H9 (cell line): ENCODE data around the gene ZER1. TPM values are rescaled to one million over a fixed set of nuclear protein-coding genes. Genes with fewer than 3 reads are reported as not detected.

Experiments
- DNase-seq: peaks from one replicate; pipeline ENCODE4 v3.0.0-alpha.2; 2017
- H2AFZ ChIP-seq: one replicate; pipeline ENCODE4 v1.6.1; 2013; ENCODE audit warnings: mild to moderate bottlenecking, low read length, control low read depth, moderate library complexity
- H2AK5ac ChIP-seq: 2 replicates; pipeline ENCODE4 v1.6.1; 2013; ENCODE audit warnings: low read length, control low read depth, mixed read lengths; ENCODE audit not compliant: insufficient read length
- H2BK120ac ChIP-seq: one replicate; pipeline ENCODE4 v1.6.1; 2013; ENCODE audit warnings: low read depth, mild to moderate bottlenecking, low read length, control low read depth, inconsistent platforms; ENCODE audit not compliant: poor library complexity, severe bottlenecking
- H2BK12ac ChIP-seq: 2 replicates; pipeline ENCODE4 v1.6.1; 2013; ENCODE audit warnings: low read length, control low read depth, mixed read lengths, low read depth; ENCODE audit not compliant: insufficient read length
- H2BK15ac ChIP-seq: 2 replicates; pipeline ENCODE4 v1.6.1; 2013; ENCODE audit warnings: low read depth, low read length, control low read depth
- H2BK20ac ChIP-seq: one replicate; pipeline ENCODE4 v1.6.1; 2013; ENCODE audit warnings: low read depth, mild to moderate bottlenecking, low read length, control low read depth, inconsistent platforms; ENCODE audit not compliant: poor library complexity, severe bottlenecking
- H2BK5ac ChIP-seq: 2 replicates; pipeline ENCODE4 v1.6.1; 2013; ENCODE audit warnings: low read length, control low read depth, mixed read lengths; ENCODE audit not compliant: insufficient read length
- H3K14ac ChIP-seq: 2 replicates; pipeline ENCODE4 v1.6.1; 2013; ENCODE audit warnings: low read length, control low read depth; ENCODE audit not compliant: insufficient read depth
- H3K18ac ChIP-seq: 2 replicates; pipeline ENCODE4 v1.6.1; 2013; ENCODE audit warnings: low read depth, mild to moderate bottlenecking, mixed read lengths, low read length, control low read depth; ENCODE audit not compliant: insufficient read length
- H3K23ac ChIP-seq: 2 replicates; pipeline ENCODE4 v1.6.1; 2013; ENCODE audit warnings: low read length, control low read depth, mixed read lengths, low read depth; ENCODE audit not compliant: insufficient read length
- H3K23me2 ChIP-seq: 2 replicates; pipeline ENCODE4 v1.6.1; 2013; ENCODE audit warnings: low read depth, mild to moderate bottlenecking, mixed read lengths, low read length, control low read depth; ENCODE audit not compliant: insufficient read length, poor library complexity, severe bottlenecking
- H3K27ac ChIP-seq: 2 replicates; pipeline ENCODE4 v1.5.1; 2013; ENCODE audit warnings: low read length, control low read depth, mixed read lengths, low read depth; ENCODE audit not compliant: insufficient read length
- H3K27me3 ChIP-seq: 2 replicates; pipeline ENCODE4 v1.6.1; 2013; ENCODE audit warnings: low read length, control low read depth, inconsistent platforms; ENCODE audit not compliant: insufficient read depth
- H3K4ac ChIP-seq: 2 replicates; pipeline ENCODE4 v1.6.1; 2013; ENCODE audit warnings: low read depth, mild to moderate bottlenecking, control low read depth, inconsistent platforms, low read length, moderate library complexity
- H3K4me1 ChIP-seq: 2 replicates; pipeline ENCODE4 v1.6.1; 2013; ENCODE audit warnings: low read length, control low read depth, inconsistent platforms; ENCODE audit not compliant: insufficient read depth
- H3K4me2 ChIP-seq: 2 replicates; pipeline ENCODE4 v1.6.1; 2013; ENCODE audit warnings: low read length, control low read depth, mixed read lengths; ENCODE audit not compliant: insufficient read length, insufficient read depth
- H3K56ac ChIP-seq: 2 replicates; pipeline ENCODE4 v1.6.1; 2013; ENCODE audit warnings: low read depth, mild to moderate bottlenecking, mixed read lengths, low read length, control low read depth; ENCODE audit not compliant: insufficient read length
- H3K79me1 ChIP-seq: 2 replicates; pipeline ENCODE4 v1.6.1; 2013; ENCODE audit warnings: low read depth, mild to moderate bottlenecking, moderate library complexity, low read length, control low read depth, inconsistent platforms; ENCODE audit not compliant: insufficient read depth, poor library complexity, severe bottlenecking
- H3K79me2 ChIP-seq: 2 replicates; pipeline ENCODE4 v1.6.1; 2013; ENCODE audit warnings: low read length, control low read depth, inconsistent platforms; ENCODE audit not compliant: insufficient read depth
- H3K9ac ChIP-seq: 2 replicates; pipeline ENCODE4 v1.6.1; 2013; ENCODE audit warnings: low read length, control low read depth, mixed read lengths; ENCODE audit not compliant: insufficient read length; ENCODE audit errors: extremely low read depth
- H3K9me3 ChIP-seq: one replicate; pipeline ENCODE4 v1.6.1; 2013; ENCODE audit warnings: low read depth, low read length, inconsistent platforms; ENCODE audit not compliant: control insufficient read depth
- H3T11ph ChIP-seq: one replicate; pipeline ENCODE4 v1.6.1; 2013; ENCODE audit warnings: mild to moderate bottlenecking, low read length, control low read depth, inconsistent platforms
- H4K20me1 ChIP-seq: one replicate; pipeline ENCODE4 v1.6.1; 2013; ENCODE audit not compliant: control insufficient read depth, insufficient read length, insufficient read depth
- H4K5ac ChIP-seq: 2 replicates; pipeline ENCODE4 v1.6.1; 2013; ENCODE audit warnings: low read depth, mild to moderate bottlenecking, mixed read lengths, low read length, control low read depth; ENCODE audit not compliant: insufficient read length
- H4K8ac ChIP-seq: replicated peaks from 2 replicates; pipeline ENCODE4 v1.6.1; 2013; ENCODE audit warnings: low read length, control low read depth, mixed read lengths, low read depth; ENCODE audit not compliant: insufficient read length
- H4K91ac ChIP-seq: 2 replicates; pipeline ENCODE4 v1.6.1; 2013; ENCODE audit warnings: low read depth, mild to moderate bottlenecking, moderate library complexity, mixed read lengths, low read length, control low read depth; ENCODE audit not compliant: insufficient read length
- H3K27ac Mint-ChIP-seq, 3 experiments: 2 replicates in 2 of 3; 3 replicates in 1 of 3; pipeline ENCODE4 v1.8.0; 2020 to 2021; ENCODE audit warnings: mixed read lengths in 3 of 3, mild to moderate bottlenecking in 1 of 3, moderate library complexity in 1 of 3
- H3K27me3 Mint-ChIP-seq: 2 replicates; pipeline ENCODE4 v1.8.0; 2021; ENCODE audit warnings: low read depth, mild to moderate bottlenecking, moderate library complexity, mixed read lengths
- H3K36me3 Mint-ChIP-seq, 3 experiments: 2 replicates in 2 of 3; 3 replicates in 1 of 3; pipeline ENCODE4 v1.8.0; 2020 to 2021; ENCODE audit warnings: low read depth in 3 of 3, mixed read lengths in 3 of 3; ENCODE audit not compliant: insufficient read depth in 1 of 3
- H3K4me1 Mint-ChIP-seq, 2 experiments: 2 replicates each; pipeline ENCODE4 v1.8.0; 2020; ENCODE audit warnings: mixed read lengths in 2 of 2
- H3K4me3 Mint-ChIP-seq, 2 experiments: 2 replicates in 1 of 2; 3 replicates in 1 of 2; pipeline ENCODE4 v1.8.0; 2020 to 2021; ENCODE audit warnings: mild to moderate bottlenecking in 2 of 2, mixed read lengths in 2 of 2, moderate library complexity in 1 of 2
- H3K9me3 Mint-ChIP-seq, 2 experiments: 2 replicates in 1 of 2; 3 replicates in 1 of 2; pipeline ENCODE4 v1.8.0; 2020; ENCODE audit warnings: mild to moderate bottlenecking in 2 of 2, mixed read lengths in 2 of 2, moderate library complexity in 1 of 2
- CTCF ChIP-seq: fragments of 200-600 bp; sonication (generic); conservative IDR thresholded peaks from 3 replicates; pipeline ENCODE4 v1.8.0; 2021; ENCODE audit warnings: antibody characterized with exemption, mild to moderate bottlenecking
- WGBS: extraction: QIAGEN DNeasy Blood & Tissue Kit; methylation state at CpG from one replicate; pipeline ENCODE4 v1.1.7; 2013; ENCODE audit warnings: missing lambda C conversion rate, low lambda C conversion rate, mixed read lengths; ENCODE audit not compliant: insufficient read length; ENCODE audit errors: extremely low coverage; 5-methylcytosine and 5-hydroxymethylcytosine counted together
- total RNA-seq: library from RNA; stranded (reverse); gene quantifications from 2 replicates; pipeline ENCODE4 v1.2.1, GENCODE V29; 2021

The ZER1 gene
- total RNA-seq, 1 experiment from 2014 or later, result 24.2 TPM

GRCh38 chr9:128729766-128730517 is 41.8 kb downstream of the ZER1 start:
- no peaks in the 10 kb centered on the region; the same call in 1 of the 2 replicates for H3K27me3 Mint-ChIP-seq
- Histone ChIP-seq H3K9me3 (no peaks in the 10 kb centered on the region), H4K8ac (no peak overlapping the region), H3K56ac (no peak overlapping the region), H3K14ac (no peak overlapping the region), H3K79me1 (no peaks in the 10 kb centered on the region), H3K4me1 (no peaks in the 10 kb centered on the region; the same call in 1 of the 2 replicates), H2AFZ (no peak overlapping the region), H3K23ac (no peak overlapping the region), H2BK12ac (no peak overlapping the region), H2BK20ac (no peak overlapping the region), H2AK5ac (no peak overlapping the region), H4K91ac (no peak overlapping the region), H4K20me1 (no peaks in the 10 kb centered on the region), H2BK15ac (no peak overlapping the region), H4K5ac (no peak overlapping the region), H3T11ph (no peak overlapping the region), H3K79me2 (no peaks in the 10 kb centered on the region), H3K9ac (no peak overlapping the region), H3K4me2 (no peak overlapping the region), H3K23me2 (no peaks in the 10 kb centered on the region), H3K4ac (no peak overlapping the region), H2BK5ac (no peak overlapping the region), H3K18ac (no peak overlapping the region), H3K27ac (no peak overlapping the region), H3K27me3 (no peaks in the 10 kb centered on the region), H2BK120ac (no peak overlapping the region)
- peak overlapping the region in 1 of 3 experiments; percentile 39; a peak in 1 of 7 replicates for H3K27ac Mint-ChIP-seq
- no peaks in the 10 kb centered on the region; a peak in 1 of 5 replicates for H3K9me3 Mint-ChIP-seq
- DNase-seq, result no peak
- TF ChIP-seq CTCF, result no peak
- H3K4me3 Mint-ChIP-seq, result no peak overlapping the region
- H3K4me1 Mint-ChIP-seq, result peaks cover 12 to 14% of the 10 kb centered on the region in 2 experiments
- H3K36me3 Mint-ChIP-seq, result peaks cover 0 to 15% (median 4%) of the 10 kb centered on the region in 3 experiments; a peak in 1 of 7 replicates
- no CpG with 5 or more reads among the region's 27 CpGs for WGBS
